Spleen (tissue), 11 donors: ENCODE data around the gene PRDM7. TPM values are rescaled to one million over a fixed set of nuclear protein-coding genes. Genes with fewer than 3 reads are reported as not detected.

Source experiments
- DNase-seq: peaks from one replicate; pipeline ENCODE4 v3.0.0-alpha.2; 2020
- H3K27ac ChIP-seq, 8 donors: fragments of 200-600 bp; sonication (generic) in 7 of 8; 1 replicate in 4 of 8; 2 replicates in 4 of 8; pipeline versions ENCODE4 v1.5.0 to v1.8.0; 2016 to 2021; ENCODE audit warnings: inconsistent platforms in 4 of 8, mild to moderate bottlenecking in 4 of 8, moderate library complexity in 1 of 8
- H3K27me3 ChIP-seq, 7 donors: fragments of 200-600 bp; sonication (generic) in 6 of 7; replicated peaks in 1 of 7; 1 replicate in 4 of 7; 2 replicates in 3 of 7; pipeline versions ENCODE4 v1.5.0 to v1.8.0; 2016 to 2021; ENCODE audit warnings: inconsistent platforms in 3 of 7, mild to moderate bottlenecking in 1 of 7
- H3K36me3 ChIP-seq, 6 donors: fragments of 200-600 bp; sonication (generic) in 5 of 6; 1 replicate in 4 of 6; 2 replicates in 2 of 6; pipeline versions ENCODE4 v1.5.0 to v1.8.0; 2016 to 2021; ENCODE audit warnings: inconsistent platforms in 2 of 6
- H3K4me1 ChIP-seq, 6 donors: fragments of 200-600 bp; sonication (generic) in 5 of 6; 1 replicate in 3 of 6; 2 replicates in 3 of 6; pipeline versions ENCODE4 v1.5.0 to v1.8.0; 2016 to 2021; ENCODE audit warnings: inconsistent platforms in 3 of 6
- H3K4me3 ChIP-seq, 8 donors: fragments of 200-600 bp; sonication (generic) in 7 of 8; 1 replicate in 4 of 8; 2 replicates in 4 of 8; pipeline versions ENCODE4 v1.5.0 to v1.8.0; 2016 to 2021; ENCODE audit warnings: inconsistent platforms in 4 of 8, mild to moderate bottlenecking in 4 of 8, moderate library complexity in 2 of 8
- H3K9me3 ChIP-seq, 8 donors: fragments of 200-600 bp; sonication (generic) in 7 of 8; 1 replicate in 4 of 8; 2 replicates in 4 of 8; pipeline versions ENCODE4 v1.5.0 to v1.8.0; 2016 to 2021; ENCODE audit warnings: inconsistent platforms in 4 of 8
- POLR2A ChIP-seq, 3 donors: fragments of 450-650 bp; IDR thresholded peaks; one replicate each; pipeline ENCODE4 v1.5.1; 2017; ENCODE audit warnings: antibody characterized with exemption in 3 of 3, mild to moderate bottlenecking in 1 of 3
- POLR2AphosphoS5 ChIP-seq, 3 donors: sonication (generic); formaldehyde crosslinking; IDR thresholded peaks; one replicate each; pipeline ENCODE4 v1.5.1; 2017; ENCODE audit warnings: antibody characterized with exemption in 3 of 3
- WGBS, 5 donors: extraction: QIAGEN DNeasy Blood & Tissue Kit in 3 of 5; methylation state at CpG; one replicate each; pipeline versions ENCODE4 v1.1.5 to v1.1.7; 2013 to 2018; 5-methylcytosine and 5-hydroxymethylcytosine counted together
- intact Hi-C: fragments of 100-400 bp; cut with DNase I; formaldehyde crosslinking; loops from one replicate; pipeline ENCODE4 v1.15.0; 2023; ENCODE audit warnings: low total_unique reads
- polyA plus RNA-seq, 3 donors: library from polyadenylated mRNA; stranded (reverse); fragments of 200-250 nt; gene quantifications; one replicate each; pipeline ENCODE4 v1.2.1, GENCODE V29; 2013
- total RNA-seq, 7 donors: library from RNA; depleted of rRNA in 3 of 7; stranded (reverse); fragments of >200 nt in 3 of 7; fragmentation: NEBNext Ultra II Directional in 4 of 7; extraction: Animal tissue kit (Norgen Biotek cat#: 25700) in 4 of 7; gene quantifications; one replicate each; pipeline versions ENCODE4 v1.1.0 to v1.2.1, GENCODE V29; 2016 to 2021
- TF ChIP-seq, protein P1 (sequence below), 11 experiments: fragments of 200-600 bp in 7 of 11; fragments of 450-650 bp in 4 of 11; sonication (generic) in 4 of 11; IDR thresholded peaks in 8 of 11; conservative IDR thresholded peaks in 3 of 11; 1 replicate in 7 of 11; 2 replicates in 4 of 11; pipeline versions ENCODE4 v1.4.0 to v1.8.0; 2016 to 2021; ENCODE audit warnings: antibody characterized with exemption in 11 of 11, inconsistent platforms in 4 of 11, mild to moderate bottlenecking in 1 of 11
- donor health status: healthy with polysubstance abuse.
- donor health status: DM: no; HTN: no; CAD: no; lungs with moderate emphysema.
- donor health status: DM: no; HTN: no; CAD: no.
- donor health status: Bipolar disorder and iron deficiency.
- donor health status: healthy.
- donor health status: DM: no; HTN: no; CAD: no.
- donor health status: DM: yes; HTN: yes; CAD: no.

PRDM7 gene
- total and polyA plus RNA-seq, 10 donors, result not detected

DNA sequence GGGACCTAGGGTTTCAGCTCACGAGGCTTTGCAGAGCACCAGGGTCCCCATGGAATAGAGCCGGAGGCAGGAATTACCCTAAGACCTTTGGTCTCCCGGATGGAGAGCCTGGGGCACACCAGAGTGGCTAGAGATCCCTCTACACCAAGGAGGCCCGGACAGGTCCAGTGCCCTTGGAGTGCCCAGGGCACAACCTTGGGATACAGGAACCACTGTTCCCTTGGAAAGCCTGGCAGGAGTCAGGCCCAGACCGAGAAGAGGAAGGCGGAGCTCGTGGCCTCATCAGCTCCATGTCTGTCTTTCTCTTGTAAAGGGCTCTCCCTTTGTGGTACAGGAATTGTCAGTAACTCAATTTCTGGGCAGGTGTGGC lies 54.1 kb downstream of the PRDM7 start:
- Histone ChIP-seq H3K4me1 (peaks cover 10 to 62% (median 48%) of the 10 kb centered on the region in 6 donors), H3K4me3 (peak overlapping the region; percentile 51 to 77 (median 68)), H3K27me3 (peaks cover 0 to 25% (median 14%) of the 10 kb centered on the region in 7 donors), H3K36me3 (peaks cover 0 to 3% (median 0%) of the 10 kb centered on the region in 6 donors), H3K9me3 (no peaks in the 10 kb centered on the region), H3K27ac (peak overlapping the region; percentile 3 to 78 (median 73))
- no peak for DNase-seq
- TF ChIP-seq, protein P1, sequence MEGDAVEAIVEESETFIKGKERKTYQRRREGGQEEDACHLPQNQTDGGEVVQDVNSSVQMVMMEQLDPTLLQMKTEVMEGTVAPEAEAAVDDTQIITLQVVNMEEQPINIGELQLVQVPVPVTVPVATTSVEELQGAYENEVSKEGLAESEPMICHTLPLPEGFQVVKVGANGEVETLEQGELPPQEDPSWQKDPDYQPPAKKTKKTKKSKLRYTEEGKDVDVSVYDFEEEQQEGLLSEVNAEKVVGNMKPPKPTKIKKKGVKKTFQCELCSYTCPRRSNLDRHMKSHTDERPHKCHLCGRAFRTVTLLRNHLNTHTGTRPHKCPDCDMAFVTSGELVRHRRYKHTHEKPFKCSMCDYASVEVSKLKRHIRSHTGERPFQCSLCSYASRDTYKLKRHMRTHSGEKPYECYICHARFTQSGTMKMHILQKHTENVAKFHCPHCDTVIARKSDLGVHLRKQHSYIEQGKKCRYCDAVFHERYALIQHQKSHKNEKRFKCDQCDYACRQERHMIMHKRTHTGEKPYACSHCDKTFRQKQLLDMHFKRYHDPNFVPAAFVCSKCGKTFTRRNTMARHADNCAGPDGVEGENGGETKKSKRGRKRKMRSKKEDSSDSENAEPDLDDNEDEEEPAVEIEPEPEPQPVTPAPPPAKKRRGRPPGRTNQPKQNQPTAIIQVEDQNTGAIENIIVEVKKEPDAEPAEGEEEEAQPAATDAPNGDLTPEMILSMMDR (IDR thresholded peaks at IDR 0.05 in 8 of 11, conservative IDR thresholded peaks at IDR 0.05 in 3 of 11), result no peak
- no peak for TF ChIP-seq POLR2AphosphoS5 (IDR thresholded peaks at IDR 0.05)
- no peak for TF ChIP-seq POLR2A (IDR thresholded peaks at IDR 0.05)
- 50 to 57% (median 53%) methylated on average over 7 of the region's 7 CpGs for WGBS, 5 donors
- intact Hi-C loops, result no loop called here

DNA sequence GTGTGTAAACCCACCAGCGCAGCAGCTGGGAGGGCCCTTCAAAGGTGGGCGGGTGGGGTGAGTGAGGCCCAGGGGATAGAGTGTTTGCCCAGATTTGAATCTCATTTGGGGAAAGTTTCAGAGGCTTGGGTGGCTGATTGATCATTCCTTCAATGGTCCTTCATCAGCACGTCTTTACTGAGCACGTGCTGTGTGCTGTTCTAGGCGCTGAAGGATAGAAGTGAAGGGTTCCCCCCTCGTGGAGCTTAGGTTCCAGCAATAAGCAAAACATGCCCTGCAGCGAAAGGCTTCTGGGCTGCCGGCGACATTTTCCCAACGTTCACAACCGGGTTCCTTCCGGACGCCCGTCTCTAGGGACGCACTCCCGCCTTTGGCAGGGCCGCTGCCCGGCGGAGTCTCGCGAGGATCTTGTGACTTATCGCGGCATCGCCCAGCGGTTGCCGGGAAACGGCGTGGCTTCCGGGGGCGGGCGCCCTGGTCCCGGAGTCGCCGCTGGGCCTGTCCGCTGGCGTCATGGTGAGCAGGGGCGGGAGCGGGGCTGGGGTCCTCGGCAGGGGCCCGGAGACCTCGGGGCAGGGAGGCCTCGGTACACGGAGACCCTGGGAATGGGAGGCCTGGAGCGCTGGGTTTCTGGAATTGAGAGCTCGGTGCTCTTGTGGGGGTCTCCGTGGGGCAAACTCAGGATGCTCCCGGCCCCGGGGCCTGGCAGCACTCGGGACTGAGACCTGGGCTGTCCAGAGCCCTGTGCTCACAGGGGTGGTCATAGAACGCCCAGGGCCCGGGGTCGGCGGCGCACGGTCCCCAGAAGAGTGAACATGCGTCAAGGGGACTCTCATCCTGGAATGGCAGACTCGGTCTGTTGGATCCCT lies 54.7 kb downstream of the PRDM7 start:
- peak; percentile 96 for DNase-seq
- TF ChIP-seq POLR2A (IDR thresholded peaks at IDR 0.05) (no peak), POLR2AphosphoS5 (IDR thresholded peaks at IDR 0.05) (peak; percentile 73 to 86 (median 80))
- TF ChIP-seq, protein P1 (IDR thresholded peaks at IDR 0.05 in 8 of 11, conservative IDR thresholded peaks at IDR 0.05 in 3 of 11), result peak in 3 of 11 experiments; percentile 34 to 47 (median 37)
- Histone ChIP-seq H3K9me3 (no peaks in the 10 kb centered on the region), H3K27ac (peak overlapping the region; percentile 3 to 78 (median 73)), H3K36me3 (peaks cover 0 to under 1% (median 0%) of the 10 kb centered on the region in 6 donors), H3K27me3 (peaks cover 0 to 30% (median 14%) of the 10 kb centered on the region in 7 donors), H3K4me1 (peaks cover 10 to 65% (median 48%) of the 10 kb centered on the region in 6 donors), H3K4me3 (peak overlapping the region; percentile 51 to 77 (median 68))
- WGBS, 5 donors, result 8 to 19% (median 9%) methylated on average over 28 to 57 of the region's 57 CpGs
- intact Hi-C loops, result no loop called here

DNA sequence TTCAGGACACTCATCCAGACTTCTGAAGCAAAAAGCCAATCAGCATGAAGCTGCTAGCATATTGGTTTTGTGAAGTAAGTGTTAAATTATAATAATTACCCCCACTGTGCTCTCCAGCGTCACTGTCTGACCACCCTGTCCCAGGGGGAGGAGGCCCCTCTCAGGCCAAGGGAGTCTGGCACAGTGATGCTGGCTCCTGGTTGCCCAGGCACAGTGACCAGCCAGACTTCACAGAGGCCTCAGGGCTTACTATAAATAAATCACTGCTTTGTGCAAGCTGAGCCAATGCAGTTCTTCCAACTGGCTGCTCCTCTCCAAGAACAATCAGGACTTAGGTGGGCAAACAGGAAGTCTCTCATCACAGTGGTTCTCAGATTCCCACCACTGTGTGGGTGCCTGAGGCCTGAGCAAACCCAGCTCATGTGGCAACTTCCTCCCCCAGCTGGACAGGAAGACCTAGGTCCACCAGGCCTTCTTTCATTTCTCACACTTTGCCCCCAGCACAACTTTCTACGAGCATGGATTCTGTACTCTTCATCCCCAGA lies 56.2 kb downstream of the PRDM7 start:
- no peaks in the 10 kb centered on the region for H3K36me3 ChIP-seq
- DNase-seq, result no peak
- H3K4me3 ChIP-seq, result no peak overlapping the region
- H3K27ac ChIP-seq, result no peak overlapping the region
- H3K4me1 ChIP-seq, result peaks cover 10 to 59% (median 43%) of the 10 kb centered on the region in 6 donors
- no peaks in the 10 kb centered on the region for H3K9me3 ChIP-seq
- 62 to 87% (median 74%) methylated on average over 2 of the region's 2 CpGs for WGBS, 5 donors
- intact Hi-C loops, result no loop called here
- TF ChIP-seq, protein P1 (IDR thresholded peaks at IDR 0.05 in 8 of 11, conservative IDR thresholded peaks at IDR 0.05 in 3 of 11), result no peak
- TF ChIP-seq POLR2A (IDR thresholded peaks at IDR 0.05) (no peak), POLR2AphosphoS5 (IDR thresholded peaks at IDR 0.05) (no peak)
- peaks cover 0 to 44% (median 14%) of the 10 kb centered on the region in 7 donors for H3K27me3 ChIP-seq
